GM18909 (cell line): ENCODE data around the gene WNT10A.

Source experiments
- ATAC-seq: cut with Tn5 transposase; IDR thresholded peaks from one replicate; pipeline ENCODE4 v1.9.1; 2021; ENCODE audit warnings: mild to moderate bottlenecking; ENCODE audit not compliant: unreplicated experiment, poor library complexity

WNT10A gene

DNA sequence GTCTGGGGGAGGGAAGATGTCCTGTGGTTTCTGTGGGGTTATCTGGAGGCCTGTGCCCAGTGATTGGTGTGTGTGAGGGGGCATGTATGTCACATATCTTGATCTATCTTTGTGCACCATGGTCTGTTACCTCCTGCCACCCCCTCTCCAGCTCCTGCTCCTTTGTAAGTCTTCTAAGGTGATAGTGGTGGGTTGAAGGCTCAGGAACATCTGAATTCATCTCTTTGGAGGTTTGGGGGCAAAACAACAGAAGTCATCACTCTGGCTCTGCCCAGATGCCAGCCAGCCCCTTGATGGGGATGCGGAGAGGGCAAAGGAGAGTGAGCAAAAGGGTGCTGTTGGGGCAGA lies 23.8 kb upstream of the WNT10A start:
- ATAC-seq, result no peak

DNA sequence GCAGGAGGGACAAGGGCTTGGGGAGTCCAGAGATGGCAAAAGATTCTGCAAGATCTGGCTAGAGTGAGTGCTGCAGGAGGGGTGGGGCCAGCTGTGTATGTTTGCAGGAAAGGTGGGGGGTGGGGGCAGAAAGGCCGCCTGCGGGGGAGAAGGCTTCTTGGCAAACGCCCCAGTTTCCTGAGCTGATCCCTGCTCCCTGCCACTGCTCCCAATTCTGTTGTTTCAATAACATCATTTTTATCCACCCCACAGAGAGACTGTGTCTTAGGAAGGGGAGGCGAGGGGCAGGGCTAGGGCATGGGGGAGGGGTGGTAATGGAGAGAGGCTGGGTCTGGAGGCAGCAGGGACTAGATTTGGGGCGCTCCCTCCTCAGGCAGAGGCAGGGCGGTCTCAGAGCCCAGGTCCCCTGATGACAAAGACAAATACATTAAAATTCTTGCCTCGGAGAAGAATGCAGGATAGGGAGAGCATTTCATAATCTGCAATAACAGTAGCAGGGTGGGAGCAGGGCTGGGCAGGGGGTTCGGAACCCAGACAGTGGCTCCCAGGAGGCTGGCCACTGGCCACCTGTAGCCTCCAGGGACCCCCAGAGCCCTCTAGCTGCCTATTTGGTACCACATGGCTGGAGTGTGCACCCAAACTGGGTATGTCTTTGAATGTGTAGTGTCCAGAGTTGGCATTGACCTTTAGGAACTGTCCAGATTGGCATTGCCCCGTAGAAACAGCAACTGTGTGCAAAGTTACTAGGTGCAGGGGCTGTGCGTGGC lies 23.1 kb upstream of the WNT10A start:
- ATAC-seq, result no peak

- ATAC-seq, result no peak
These were observed 22.6 kb upstream of the WNT10A start for GRCh38 chr2:218858138-218858445.

GRCh38 chr2:218858671-218859555 lies 21.7 kb upstream of the WNT10A start:
- no peak for ATAC-seq

DNA sequence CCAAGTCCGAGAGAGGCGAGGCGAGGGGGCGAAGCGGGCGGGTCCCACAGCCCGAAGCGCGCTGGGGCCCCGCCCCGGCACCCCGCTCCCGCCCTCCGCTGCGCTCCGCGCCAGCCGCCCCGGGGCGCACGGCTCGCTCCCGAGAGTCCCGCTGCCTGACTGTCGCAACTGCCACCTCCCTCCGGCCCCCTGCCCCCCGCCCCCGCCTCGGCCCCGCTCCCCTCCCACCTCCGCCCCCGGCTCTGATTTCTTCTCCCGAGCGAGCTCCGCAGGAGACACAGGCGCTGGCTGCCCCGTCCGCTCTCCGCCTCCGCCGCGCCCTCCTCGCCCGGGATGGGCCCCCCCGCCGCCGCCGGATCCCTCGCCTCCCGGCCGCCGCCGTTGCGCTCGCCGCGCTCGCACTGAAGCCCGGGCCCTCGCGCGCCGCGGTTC lies 21.1 kb upstream of the WNT10A start, which contains the start of gene WNT6:
WNT6 (plus strand) TSS at position 250 of the 432 bp plus-strand sequence. CDS start 233 bp downstream, outside the sequence.
- ATAC-seq, result no peak

DNA sequence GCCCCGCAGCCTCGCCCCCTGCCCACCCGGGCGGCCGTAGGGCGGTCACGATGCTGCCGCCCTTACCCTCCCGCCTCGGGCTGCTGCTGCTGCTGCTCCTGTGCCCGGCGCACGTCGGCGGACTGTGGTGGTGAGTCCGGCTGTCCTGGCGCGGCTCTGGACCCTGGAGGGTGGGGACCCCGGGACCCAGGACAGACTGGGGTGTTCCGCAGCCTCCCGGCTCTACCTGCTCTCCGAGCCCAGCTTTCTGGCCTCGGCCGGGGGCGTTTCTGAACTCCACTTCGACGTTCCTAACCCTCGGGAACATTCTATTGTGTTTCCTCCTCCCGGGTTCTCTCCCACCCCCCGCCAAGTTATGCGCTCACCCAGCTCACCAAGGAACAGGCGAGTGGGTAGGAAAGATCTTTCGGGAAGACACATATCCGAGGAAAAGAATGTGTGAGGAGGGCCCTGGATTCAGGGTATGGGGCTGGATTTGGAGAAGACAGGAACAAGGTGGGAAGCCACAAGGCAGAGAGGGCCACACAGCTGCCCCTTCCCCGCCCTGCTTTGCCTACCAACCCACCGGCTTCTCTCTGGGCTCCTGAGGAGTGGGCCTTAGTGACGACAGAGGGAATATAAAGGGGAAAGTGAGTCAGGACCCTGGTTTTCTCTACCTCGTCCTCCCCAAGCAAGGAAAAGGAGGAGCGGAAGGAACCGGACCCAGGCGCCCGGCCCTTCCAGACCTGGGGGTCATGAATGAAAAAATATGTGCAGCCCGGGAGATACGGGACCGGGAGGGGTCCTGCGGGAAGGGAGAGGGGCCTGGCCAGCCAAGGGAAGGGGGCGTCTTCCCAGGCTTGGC lies 20.4 kb upstream of the WNT10A start:
- ATAC-seq, result no peak

- no peak for ATAC-seq
These were observed 19.7 kb upstream of the WNT10A start for GRCh38 chr2:218860950-218861381.

GRCh38 chr2:218861645-218862318 lies 18.9 kb upstream of the WNT10A start:
- ATAC-seq, result no peak

DNA sequence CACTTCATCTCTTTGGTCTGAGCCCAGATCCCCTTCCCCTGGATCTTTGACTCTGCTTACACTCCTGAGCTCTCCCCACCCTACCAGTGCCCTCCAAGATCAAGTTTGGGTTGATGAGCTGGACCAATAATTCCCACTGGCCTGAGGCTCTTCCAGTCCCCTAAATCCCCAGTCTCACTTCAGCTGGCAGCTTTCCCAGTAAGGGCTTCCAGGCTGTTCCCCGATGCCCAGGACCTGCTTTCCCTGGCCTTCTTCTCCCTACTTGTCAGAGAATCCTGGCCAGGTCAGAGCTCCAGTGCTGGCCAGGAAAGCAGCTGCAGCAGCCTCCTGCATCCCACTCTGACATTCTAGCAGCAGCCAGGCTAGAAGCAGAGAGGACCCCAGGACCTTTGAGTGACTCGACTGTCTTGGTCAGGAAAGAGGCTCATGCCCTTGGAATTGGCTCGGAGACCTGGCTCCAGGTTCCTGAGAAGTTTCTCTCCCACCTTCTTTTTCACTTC lies 17.6 kb upstream of the WNT10A start:
- ATAC-seq, result no peak

DNA sequence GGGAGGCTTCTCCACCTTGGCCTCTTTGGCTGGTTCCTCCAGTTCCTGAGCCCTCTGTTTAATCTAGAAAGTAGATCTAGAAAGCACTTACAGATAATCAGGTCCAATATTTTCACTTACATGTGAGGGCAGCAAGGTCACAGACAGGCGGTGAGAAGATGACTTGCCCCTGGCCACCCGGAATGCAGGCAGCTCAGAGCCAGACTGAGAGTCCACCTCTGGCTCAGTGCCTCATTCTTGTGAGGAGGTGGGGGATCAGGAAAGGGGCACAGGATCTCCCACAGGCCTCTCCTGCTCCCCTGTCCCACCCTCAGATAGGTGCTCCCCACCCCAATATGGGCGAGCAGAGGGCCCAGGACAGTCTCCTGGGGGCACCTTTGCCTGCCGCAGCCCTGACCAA lies 15.3 kb upstream of the WNT10A start:
- ATAC-seq, result no peak

DNA sequence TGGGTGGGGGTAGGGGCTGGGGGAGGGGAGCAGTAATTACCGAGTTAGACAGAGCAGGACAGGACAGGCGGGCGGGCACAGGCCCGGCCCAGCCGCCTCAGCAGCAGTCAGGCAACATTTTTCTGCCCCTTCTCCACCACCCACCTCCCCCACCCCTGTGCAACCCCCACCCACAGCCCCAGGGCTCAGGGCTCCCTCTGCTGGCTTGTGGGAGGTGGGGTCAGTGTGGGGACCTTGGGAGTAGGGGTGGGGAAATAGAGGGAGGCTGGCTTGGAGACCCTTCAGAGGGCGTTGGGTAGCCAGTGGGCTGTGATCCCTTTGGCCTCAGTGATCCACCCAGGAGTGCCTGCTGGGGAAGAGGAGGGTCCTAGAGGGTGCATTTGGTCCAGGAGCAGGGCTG lies 14.7 kb upstream of the WNT10A start:
- ATAC-seq, result no peak

- no peak for ATAC-seq
These were observed 12.8 kb upstream of the WNT10A start for GRCh38 chr2:218867900-218868299.

DNA sequence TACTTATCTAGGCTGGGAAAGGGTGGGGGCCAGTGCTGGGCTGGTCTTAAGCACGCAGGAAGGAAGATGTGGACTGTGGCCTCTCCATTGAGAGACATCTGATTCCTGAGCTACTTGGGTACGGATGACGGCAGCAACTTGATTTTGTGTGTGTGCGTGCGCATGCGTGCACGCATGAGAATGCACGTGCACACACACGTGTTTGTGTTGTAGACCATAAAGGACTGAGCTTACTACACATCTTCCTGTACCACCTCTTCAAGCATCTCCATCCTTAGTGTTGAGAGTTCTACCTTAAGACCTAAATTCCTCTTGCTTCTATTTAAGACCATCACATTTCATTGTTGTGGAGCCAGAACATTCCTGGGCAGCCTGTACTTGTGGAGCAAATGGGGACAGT lies 11.6 kb upstream of the WNT10A start:
- no peak for ATAC-seq

GRCh38 chr2:218870984-218871344 lies 9.7 kb upstream of the WNT10A start:
- ATAC-seq, result no peak

GRCh38 chr2:218871345-218872302 lies 9.0 kb upstream of the WNT10A start:
- ATAC-seq, result no peak

- ATAC-seq, result no peak
These were observed 7.8 kb upstream of the WNT10A start for GRCh38 chr2:218872645-218873358.

DNA sequence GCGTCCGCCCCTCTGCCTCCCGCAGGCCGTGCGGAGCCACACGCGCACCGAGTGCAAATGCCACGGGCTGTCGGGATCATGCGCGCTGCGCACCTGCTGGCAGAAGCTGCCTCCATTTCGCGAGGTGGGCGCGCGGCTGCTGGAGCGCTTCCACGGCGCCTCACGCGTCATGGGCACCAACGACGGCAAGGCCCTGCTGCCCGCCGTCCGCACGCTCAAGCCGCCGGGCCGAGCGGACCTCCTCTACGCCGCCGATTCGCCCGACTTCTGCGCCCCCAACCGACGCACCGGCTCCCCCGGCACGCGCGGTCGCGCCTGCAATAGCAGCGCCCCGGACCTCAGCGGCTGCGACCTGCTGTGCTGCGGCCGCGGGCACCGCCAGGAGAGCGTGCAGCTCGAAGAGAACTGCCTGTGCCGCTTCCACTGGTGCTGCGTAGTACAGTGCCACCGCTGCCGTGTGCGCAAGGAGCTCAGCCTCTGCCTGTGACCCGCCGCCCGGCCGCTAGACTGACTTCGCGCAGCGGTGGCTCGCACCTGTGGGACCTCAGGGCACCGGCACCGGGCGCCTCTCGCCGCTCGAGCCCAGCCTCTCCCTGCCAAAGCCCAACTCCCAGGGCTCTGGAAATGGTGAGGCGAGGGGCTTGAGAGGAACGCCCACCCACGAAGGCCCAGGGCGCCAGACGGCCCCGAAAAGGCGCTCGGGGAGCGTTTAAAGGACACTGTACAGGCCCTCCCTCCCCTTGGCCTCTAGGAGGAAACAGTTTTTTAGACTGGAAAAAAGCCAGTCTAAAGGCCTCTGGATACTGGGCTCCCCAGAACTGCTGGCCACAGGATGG lies 7.1 kb upstream of the WNT10A start:
- no peak for ATAC-seq
